ENCODE results near the gene ERGIC1.
"Not testable (repeated sequence)": the region's sequence is repeated elsewhere in the genome, so short reads cannot be mapped to it uniquely, and the experiment has no call there.

ERGIC1 gene

GRCh38 chr5:172806897-172807672, 27.0 kb upstream of the ERGIC1 start:
- Histone ChIP-seq H3K27me3 (ENCODE audit: control insufficient read depth, low read length) (no peaks in the 10 kb centered on the region), H3F3A (ENCODE audit: control insufficient read depth, insufficient read depth) (no peaks in the 10 kb centered on the region), H4K20me1 (ENCODE audit: control insufficient read depth, insufficient read depth, low read depth, low read length) (no peaks in the 10 kb centered on the region), H3K79me2 (ENCODE audit: control insufficient read depth, low read length) (no peaks in the 10 kb centered on the region), H3K4me2 (ENCODE audit: low read length) (peak overlapping the region; percentile 73), H3K4me3 (ENCODE audit: low read length) (peak overlapping the region; percentile 53), H3K4me1 (ENCODE audit: control insufficient read depth, low read length) (peaks cover 10% of the 10 kb centered on the region), H3K9me3 (ENCODE audit: control insufficient read depth, insufficient read depth, low read length) (0 out of 2 replicates have a peak, but pooled peaks cover 2% of the 10 kb centered on the region), H3K36me3 (ENCODE audit: control insufficient read depth, low read length) (no peaks in the 10 kb centered on the region), H3K9me2 (replicated peaks; ENCODE audit: control insufficient read depth, low read length) (no peaks in the 10 kb centered on the region), H3K27ac (ENCODE audit: low read depth, low read length) (no peak overlapping the region)
- no peak for TF ChIP-seq EZH2phosphoT487 (IDR thresholded peaks at IDR 0.05; ENCODE audit: borderline replicate concordance, low read length)
- TF ChIP-seq CTCF (IDR thresholded peaks at IDR 0.05; ENCODE audit: low read depth, low read length, poor library complexity, severe bottlenecking), result no peak

GRCh38 chr5:172807766-172808311, 26.2 kb upstream of the ERGIC1 start:
- Histone ChIP-seq H3K4me1 (ENCODE audit: control insufficient read depth, low read length) (peaks cover 10% of the 10 kb centered on the region), H3K9me2 (replicated peaks; ENCODE audit: control insufficient read depth, low read length) (no peaks in the 10 kb centered on the region), H3K4me3 (ENCODE audit: low read length) (peak overlapping the region; percentile 53), H4K20me1 (ENCODE audit: control insufficient read depth, insufficient read depth, low read depth, low read length) (no peaks in the 10 kb centered on the region), H3F3A (ENCODE audit: control insufficient read depth, insufficient read depth) (no peaks in the 10 kb centered on the region), H3K9me3 (ENCODE audit: control insufficient read depth, insufficient read depth, low read length) (0 out of 2 replicates have a peak, but pooled peaks cover 2% of the 10 kb centered on the region), H3K79me2 (ENCODE audit: control insufficient read depth, low read length) (no peaks in the 10 kb centered on the region), H3K36me3 (ENCODE audit: control insufficient read depth, low read length) (no peaks in the 10 kb centered on the region), H3K27ac (ENCODE audit: low read depth, low read length) (no peak overlapping the region), H3K4me2 (ENCODE audit: low read length) (peak overlapping the region; percentile 73), H3K27me3 (ENCODE audit: control insufficient read depth, low read length) (no peaks in the 10 kb centered on the region)
- no peak for TF ChIP-seq EZH2phosphoT487 (IDR thresholded peaks at IDR 0.05; ENCODE audit: borderline replicate concordance, low read length)

- Histone ChIP-seq H3K9me3 (ENCODE audit: control insufficient read depth, insufficient read depth, low read length) (0 out of 2 replicates have a peak, but pooled peaks cover 2% of the 10 kb centered on the region), H3K4me1 (ENCODE audit: control insufficient read depth, low read length) (peaks cover 10% of the 10 kb centered on the region), H3K79me2 (ENCODE audit: control insufficient read depth, low read length) (no peaks in the 10 kb centered on the region), H3K36me3 (ENCODE audit: control insufficient read depth, low read length) (no peaks in the 10 kb centered on the region), H3K27ac (ENCODE audit: low read depth, low read length) (no peak overlapping the region), H3K9me2 (replicated peaks; ENCODE audit: control insufficient read depth, low read length) (no peaks in the 10 kb centered on the region), H3K4me3 (ENCODE audit: low read length) (no peak overlapping the region), H3F3A (ENCODE audit: control insufficient read depth, insufficient read depth) (no peaks in the 10 kb centered on the region), H4K20me1 (ENCODE audit: control insufficient read depth, insufficient read depth, low read depth, low read length) (no peaks in the 10 kb centered on the region), H3K27me3 (ENCODE audit: control insufficient read depth, low read length) (no peaks in the 10 kb centered on the region), H3K4me2 (ENCODE audit: low read length) (no peak overlapping the region)
- TF ChIP-seq CTCF (IDR thresholded peaks at IDR 0.05; ENCODE audit: low read depth, low read length, poor library complexity, severe bottlenecking), result no peak
Observed at GRCh38 chr5:172809774-172810173, 24.3 kb upstream of the ERGIC1 start.

- H3K9me2 ChIP-seq (replicated peaks; ENCODE audit: control insufficient read depth, low read length); H3K36me3 ChIP-seq (ENCODE audit: control insufficient read depth, low read length); H4K20me1 ChIP-seq (ENCODE audit: control insufficient read depth, insufficient read depth, low read depth, low read length); H3K27me3 ChIP-seq (ENCODE audit: control insufficient read depth, low read length); H3F3A ChIP-seq (ENCODE audit: control insufficient read depth, insufficient read depth); H3K4me3 ChIP-seq (ENCODE audit: low read length); H3K79me2 ChIP-seq (ENCODE audit: control insufficient read depth, low read length); H3K27ac ChIP-seq (ENCODE audit: low read depth, low read length); H3K4me2 ChIP-seq (ENCODE audit: low read length); H3K9me3 ChIP-seq (ENCODE audit: control insufficient read depth, insufficient read depth, low read length): not testable (repeated sequence)
- peaks cover 10% of the 10 kb centered on the region for H3K4me1 ChIP-seq (ENCODE audit: control insufficient read depth, low read length)
Observed at GRCh38 chr5:172810996-172811395, 23.1 kb upstream of the ERGIC1 start.
